Measurements from ENCODE around the gene SLC6A15. TPM values are rescaled to one million over a fixed set of nuclear protein-coding genes. Genes with fewer than 3 reads are reported as not detected.

Gene SLC6A15
- total RNA-seq, 4 donors from 2014 or later, result 0.89 to 4.0 (median 1.6) TPM

DNA sequence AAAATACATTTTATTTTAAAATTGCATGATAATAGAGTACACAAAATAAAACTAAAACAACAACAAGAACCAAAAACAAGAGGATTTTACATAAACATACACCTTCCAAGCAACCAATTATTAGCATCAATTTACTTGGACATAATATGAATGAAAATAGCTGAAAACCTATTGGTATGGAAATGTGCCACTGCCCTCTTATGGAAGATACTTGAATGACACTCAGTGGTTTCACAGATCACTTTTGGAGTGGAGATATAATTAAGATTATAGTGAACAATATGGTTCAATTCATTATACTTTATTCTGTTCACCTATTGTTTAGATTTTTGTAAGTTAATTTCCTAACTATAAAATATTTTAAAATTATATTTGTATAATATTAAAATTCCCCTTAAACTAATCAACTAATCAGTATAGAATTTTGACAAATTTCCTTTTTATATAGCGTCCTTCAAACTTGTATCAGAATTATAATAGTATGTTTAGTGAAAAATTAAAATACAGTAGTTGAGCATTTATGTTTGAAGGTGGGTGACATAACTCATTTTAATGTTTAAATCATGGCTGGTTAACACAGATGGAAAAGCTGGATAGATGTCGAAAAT, 70.1 kb downstream of the SLC6A15 start:
- no peak overlapping the region for H3K27ac ChIP-seq
- 95 to 96% methylated on average over 2 of the region's 2 CpGs for WGBS, 2 donors
- intact Hi-C loops (cut with DNase I), result no loop called here
- H3K4me1 ChIP-seq, result peaks cover 7 to 14% of the 10 kb centered on the region in 2 donors
- no peaks in the 10 kb centered on the region for H3K9me3 ChIP-seq
- no peak overlapping the region for H3K4me3 ChIP-seq (replicated peaks in 1 of 3)
- no peak for DNase-seq
- no peak for TF ChIP-seq POLR2A (IDR thresholded peaks at IDR 0.05)
- TF ChIP-seq, protein P1, sequence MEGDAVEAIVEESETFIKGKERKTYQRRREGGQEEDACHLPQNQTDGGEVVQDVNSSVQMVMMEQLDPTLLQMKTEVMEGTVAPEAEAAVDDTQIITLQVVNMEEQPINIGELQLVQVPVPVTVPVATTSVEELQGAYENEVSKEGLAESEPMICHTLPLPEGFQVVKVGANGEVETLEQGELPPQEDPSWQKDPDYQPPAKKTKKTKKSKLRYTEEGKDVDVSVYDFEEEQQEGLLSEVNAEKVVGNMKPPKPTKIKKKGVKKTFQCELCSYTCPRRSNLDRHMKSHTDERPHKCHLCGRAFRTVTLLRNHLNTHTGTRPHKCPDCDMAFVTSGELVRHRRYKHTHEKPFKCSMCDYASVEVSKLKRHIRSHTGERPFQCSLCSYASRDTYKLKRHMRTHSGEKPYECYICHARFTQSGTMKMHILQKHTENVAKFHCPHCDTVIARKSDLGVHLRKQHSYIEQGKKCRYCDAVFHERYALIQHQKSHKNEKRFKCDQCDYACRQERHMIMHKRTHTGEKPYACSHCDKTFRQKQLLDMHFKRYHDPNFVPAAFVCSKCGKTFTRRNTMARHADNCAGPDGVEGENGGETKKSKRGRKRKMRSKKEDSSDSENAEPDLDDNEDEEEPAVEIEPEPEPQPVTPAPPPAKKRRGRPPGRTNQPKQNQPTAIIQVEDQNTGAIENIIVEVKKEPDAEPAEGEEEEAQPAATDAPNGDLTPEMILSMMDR (IDR thresholded peaks at IDR 0.05), result peak; percentile 28 to 82 (median 76)
- no peaks in the 10 kb centered on the region for H3K36me3 ChIP-seq
- no peaks in the 10 kb centered on the region for H3K27me3 ChIP-seq

DNA sequence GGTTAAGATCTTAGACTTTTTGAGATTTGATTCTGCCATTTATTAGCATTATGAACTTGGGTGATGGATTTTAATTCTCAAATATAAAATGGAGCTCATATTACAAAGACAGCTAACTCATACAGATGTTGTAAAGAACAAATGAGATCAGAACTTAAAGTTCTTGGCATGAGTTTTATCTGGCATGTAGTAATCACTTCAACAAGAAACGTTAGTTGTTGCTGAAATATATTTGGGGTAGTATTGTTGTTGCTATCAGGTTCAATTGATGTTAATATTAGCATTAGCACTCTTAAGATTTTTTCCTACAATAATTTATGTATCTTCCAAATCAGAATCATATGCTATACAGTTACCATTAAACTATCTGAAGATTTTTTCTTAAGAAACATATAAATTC, 71.0 kb downstream of the SLC6A15 start:
- 40 to 52% methylated on average over 1 of the region's 1 CpG for WGBS, 2 donors
- Histone ChIP-seq H3K36me3 (no peaks in the 10 kb centered on the region), H3K27me3 (no peaks in the 10 kb centered on the region), H3K4me3 (replicated peaks in 1 of 3) (no peak overlapping the region), H3K4me1 (peaks cover 7 to 10% of the 10 kb centered on the region in 2 donors), H3K9me3 (no peaks in the 10 kb centered on the region), H3K27ac (no peak overlapping the region)
- TF ChIP-seq, protein P1 (IDR thresholded peaks at IDR 0.05), result no peak
- no peak for TF ChIP-seq POLR2A (IDR thresholded peaks at IDR 0.05)
- DNase-seq, result no peak
- intact Hi-C loops (cut with DNase I), result no loop called here

DNA sequence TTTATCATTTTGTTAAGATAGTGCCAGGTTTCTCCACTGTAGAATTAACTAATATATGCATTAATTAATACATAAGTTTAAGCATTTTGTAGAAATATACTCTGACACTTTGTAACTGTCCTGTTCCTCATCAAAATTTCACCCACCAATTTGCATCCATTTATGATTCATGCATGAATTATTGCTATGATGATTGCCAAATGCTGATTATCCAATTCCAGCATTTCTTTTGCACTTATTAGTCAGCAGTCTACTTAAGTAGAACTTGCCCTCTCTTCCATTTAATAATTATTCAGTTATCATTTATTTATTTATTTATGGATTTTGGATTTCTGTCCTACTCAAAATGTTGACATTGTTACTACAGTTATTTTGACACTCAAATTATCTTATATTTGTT, 72.2 kb downstream of the SLC6A15 start:
- Histone ChIP-seq H3K4me3 (replicated peaks in 1 of 3) (no peak overlapping the region), H3K27ac (no peak overlapping the region), H3K27me3 (no peaks in the 10 kb centered on the region), H3K36me3 (no peaks in the 10 kb centered on the region), H3K9me3 (no peaks in the 10 kb centered on the region), H3K4me1 (no peaks in the 10 kb centered on the region)
- intact Hi-C loops (cut with DNase I), result no loop called here
- no peak for TF ChIP-seq POLR2A (IDR thresholded peaks at IDR 0.05)
- TF ChIP-seq, protein P1 (IDR thresholded peaks at IDR 0.05), result no peak
- no peak for DNase-seq

DNA sequence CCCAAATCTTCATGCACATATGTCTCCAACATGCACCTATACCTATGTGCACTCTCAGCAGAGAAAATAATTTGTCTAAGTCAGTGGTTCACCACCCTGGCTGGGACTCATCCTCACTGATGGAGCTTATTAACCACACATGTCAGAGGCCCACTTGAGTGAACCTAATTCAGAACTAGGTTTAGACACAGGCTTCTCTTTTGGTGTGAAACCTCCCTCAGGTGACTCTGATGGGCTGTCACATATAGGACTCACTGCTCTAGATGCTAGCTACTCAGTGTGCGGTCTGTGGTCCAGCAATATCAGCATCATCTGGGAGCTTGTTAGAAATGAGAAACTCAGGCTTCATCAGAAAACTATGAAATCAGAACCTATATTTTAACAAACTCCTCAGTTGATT, 85.7 kb downstream of the SLC6A15 start:
- no peak for DNase-seq
- H3K36me3 ChIP-seq, result no peaks in the 10 kb centered on the region
- intact Hi-C loops (cut with DNase I), result no loop called here
- H3K27me3 ChIP-seq, result no peaks in the 10 kb centered on the region
- H3K4me3 ChIP-seq (replicated peaks in 1 of 3), result no peak overlapping the region
- TF ChIP-seq, protein P1 (IDR thresholded peaks at IDR 0.05), result no peak
- no peak for TF ChIP-seq POLR2A (IDR thresholded peaks at IDR 0.05)
- H3K9me3 ChIP-seq, result no peaks in the 10 kb centered on the region
- H3K4me1 ChIP-seq, result peaks cover 0 to 6% of the 10 kb centered on the region in 2 donors
- 93 to 95% methylated on average over 1 of the region's 1 CpG for WGBS, 2 donors
- peak overlapping the region in 1 of 3 donors; percentile 46 for H3K27ac ChIP-seq

DNA sequence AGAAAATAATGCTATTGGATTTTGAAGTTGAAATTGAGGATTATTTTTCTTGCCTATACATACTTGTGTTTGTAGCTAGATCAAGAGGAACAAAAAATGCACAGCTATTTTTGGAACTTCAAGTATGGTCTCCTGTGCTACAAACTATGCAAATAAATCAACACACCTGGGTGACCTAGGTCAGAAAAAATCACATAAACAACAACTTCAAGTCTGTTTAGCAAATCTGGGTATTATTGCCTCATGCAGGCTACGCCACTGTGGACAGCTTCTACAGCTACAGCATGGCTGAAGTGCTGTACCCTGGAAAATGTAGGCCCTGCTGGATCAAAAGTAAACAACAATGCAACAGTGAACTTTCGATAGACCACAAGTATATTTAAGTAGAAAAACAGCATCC, 87.5 kb downstream of the SLC6A15 start:
- peak; percentile 9 to 38 for DNase-seq
- Histone ChIP-seq H3K27me3 (no peaks in the 10 kb centered on the region), H3K4me3 (replicated peaks in 1 of 3) (no peak overlapping the region), H3K4me1 (peaks cover 0 to 6% of the 10 kb centered on the region in 2 donors), H3K36me3 (no peaks in the 10 kb centered on the region), H3K9me3 (no peaks in the 10 kb centered on the region), H3K27ac (peak overlapping the region; percentile 4 to 75 (median 57))
- intact Hi-C loops (cut with DNase I), result no loop called here
- 16 to 24% methylated on average over 2 of the region's 2 CpGs for WGBS, 2 donors
- peak in 1 of 2 donors; percentile 15 for TF ChIP-seq POLR2A (IDR thresholded peaks at IDR 0.05)
- TF ChIP-seq, protein P1 (IDR thresholded peaks at IDR 0.05), result no peak
